SK-N-SH treated with all-trans-retinoic acid at 6 μM for 48 hours (cell line): ENCODE measurements around the gene MEOX1.

Source experiments
- ATAC-seq: fragments of 200-7000 bp; cut with Tn5 transposase; 3 replicates; pipeline ENCODE4 v1.9.1; 2020; ENCODE audit warnings: mild to moderate bottlenecking, moderate library complexity
- ARNTL ChIP-seq: fragments of 450-650 bp; formaldehyde crosslinking; IDR thresholded peaks from 2 replicates; pipeline ENCODE4 v1.5.0; 2020; ENCODE audit warnings: low read depth, mild to moderate bottlenecking, moderate library complexity, borderline replicate concordance
- BACH2 ChIP-seq: fragments of 250-450 bp; sonication (Bioruptor Pico); IDR thresholded peaks from 2 replicates; pipeline ENCODE4 v1.9.0; 2021; ENCODE audit warnings: mild to moderate bottlenecking, borderline replicate concordance
- CSDC2 ChIP-seq: fragments of 250-450 bp; sonication (Bioruptor Pico); IDR thresholded peaks from 2 replicates; pipeline ENCODE4 v1.5.0; 2020; ENCODE audit warnings: mild to moderate bottlenecking, moderate library complexity
- CSRNP3 ChIP-seq: fragments of 250-450 bp; sonication (Bioruptor Pico); IDR thresholded peaks from 2 replicates; pipeline ENCODE4 v1.5.1; 2021; ENCODE audit warnings: mild to moderate bottlenecking, moderate library complexity
- ESRRG ChIP-seq: fragments of 250-450 bp; sonication (Bioruptor Pico); IDR thresholded peaks from 2 replicates; pipeline ENCODE4 v1.6.1; 2021; ENCODE audit warnings: mild to moderate bottlenecking
- GLIS3 ChIP-seq: fragments of 250-450 bp; sonication (Bioruptor Pico); IDR thresholded peaks from 2 replicates; pipeline ENCODE4 v1.5.0; 2020; ENCODE audit warnings: mild to moderate bottlenecking, moderate library complexity
- ISL1 ChIP-seq: fragments of 250-450 bp; sonication (Bioruptor Pico); IDR thresholded peaks from 2 replicates; pipeline ENCODE4 v2.1.2; 2022; ENCODE audit warnings: mild to moderate bottlenecking, moderate library complexity
- OSR1 ChIP-seq: fragments of 250-450 bp; sonication (Bioruptor Pico); IDR thresholded peaks from 2 replicates; pipeline ENCODE4 v1.8.0; 2022; ENCODE audit warnings: moderate library complexity, mild to moderate bottlenecking, inconsistent platforms
- PPARA ChIP-seq: fragments of 250-450 bp; sonication (Bioruptor Pico); IDR thresholded peaks from 2 replicates; pipeline ENCODE4 v1.5.0; 2020; ENCODE audit warnings: mild to moderate bottlenecking, borderline replicate concordance
- RARB ChIP-seq: fragments of 250-450 bp; sonication (Bioruptor Pico); IDR thresholded peaks from 2 replicates; pipeline ENCODE4 v1.8.0; 2021; ENCODE audit warnings: mild to moderate bottlenecking, moderate library complexity
- TOX ChIP-seq: fragments of 250-450 bp; sonication (Bioruptor Pico); IDR thresholded peaks from 2 replicates; pipeline ENCODE4 v1.8.0; 2021; ENCODE audit warnings: mild to moderate bottlenecking, moderate library complexity, borderline replicate concordance
- TSHZ2 ChIP-seq: fragments of 250-450 bp; sonication (Bioruptor Pico); IDR thresholded peaks from 2 replicates; pipeline ENCODE4 v1.5.0; 2020; ENCODE audit warnings: mild to moderate bottlenecking, moderate library complexity
- ZFP3 ChIP-seq: fragments of 250-450 bp; sonication (Bioruptor Pico); IDR thresholded peaks from 2 replicates; pipeline ENCODE4 v1.5.0; 2020; ENCODE audit warnings: mild to moderate bottlenecking, moderate library complexity
- ZNF565 ChIP-seq: fragments of 450-650 bp; formaldehyde crosslinking; conservative IDR thresholded peaks from 2 replicates; pipeline ENCODE4 v1.5.0; 2020; ENCODE audit warnings: low read depth, mild to moderate bottlenecking, moderate library complexity
- ZNF70 ChIP-seq: fragments of 450-650 bp; formaldehyde crosslinking; IDR thresholded peaks from 2 replicates; pipeline ENCODE4 v1.5.0; 2020; ENCODE audit warnings: mild to moderate bottlenecking, moderate library complexity
- ZNF8 ChIP-seq: fragments of 450-650 bp; formaldehyde crosslinking; IDR thresholded peaks from 2 replicates; pipeline ENCODE4 v1.5.0; 2020; ENCODE audit warnings: mild to moderate bottlenecking, moderate library complexity
- TF ChIP-seq, protein P1 (sequence below): fragments of 250-450 bp; sonication (Bioruptor Pico); IDR thresholded peaks from 2 replicates; pipeline ENCODE4 v1.8.0; 2021; ENCODE audit warnings: low read depth, mild to moderate bottlenecking, moderate library complexity, borderline replicate concordance
- TF ChIP-seq, protein P2 (sequence below): fragments of 250-450 bp; sonication (Bioruptor Pico); IDR thresholded peaks from 2 replicates; pipeline ENCODE4 v1.5.1; 2020; ENCODE audit warnings: low read depth, mild to moderate bottlenecking, moderate library complexity
- TF ChIP-seq, protein P3 (sequence below): fragments of 250-450 bp; sonication (Bioruptor Pico); IDR thresholded peaks from 2 replicates; pipeline ENCODE4 v1.8.0; 2020; ENCODE audit warnings: mild to moderate bottlenecking, moderate library complexity, borderline replicate concordance

MEOX1 gene

DNA sequence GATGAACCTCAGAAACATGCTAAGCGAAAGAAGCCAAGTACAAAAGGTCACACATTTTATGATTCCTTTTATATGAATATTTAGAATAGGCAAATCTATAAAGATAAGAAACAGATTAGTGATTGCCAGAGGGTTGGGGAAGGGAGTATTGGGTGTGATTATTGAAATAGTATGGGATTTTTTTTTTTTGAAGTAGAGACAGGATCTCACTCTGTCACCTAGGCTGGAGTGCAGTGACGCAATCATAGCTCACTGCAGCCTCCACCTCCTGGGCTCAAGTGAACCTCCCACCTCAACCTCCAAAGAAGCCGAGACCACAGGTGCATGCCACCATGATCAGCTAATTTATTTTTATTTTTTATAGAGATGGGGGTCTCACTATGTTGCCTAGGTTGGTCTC, 35.7 kb downstream of the MEOX1 start:
- no peak for ATAC-seq
- TF ChIP-seq ISL1 (CRISPR knock-in tag) = no peak
- no peak for TF ChIP-seq TOX (CRISPR knock-in tag)
- TF ChIP-seq ZNF8 = no peak
- TF ChIP-seq ZFP3 = no peak
- no peak for TF ChIP-seq ESRRG
- no peak for TF ChIP-seq ARNTL (CRISPR knock-in tag)
- TF ChIP-seq, protein P1, sequence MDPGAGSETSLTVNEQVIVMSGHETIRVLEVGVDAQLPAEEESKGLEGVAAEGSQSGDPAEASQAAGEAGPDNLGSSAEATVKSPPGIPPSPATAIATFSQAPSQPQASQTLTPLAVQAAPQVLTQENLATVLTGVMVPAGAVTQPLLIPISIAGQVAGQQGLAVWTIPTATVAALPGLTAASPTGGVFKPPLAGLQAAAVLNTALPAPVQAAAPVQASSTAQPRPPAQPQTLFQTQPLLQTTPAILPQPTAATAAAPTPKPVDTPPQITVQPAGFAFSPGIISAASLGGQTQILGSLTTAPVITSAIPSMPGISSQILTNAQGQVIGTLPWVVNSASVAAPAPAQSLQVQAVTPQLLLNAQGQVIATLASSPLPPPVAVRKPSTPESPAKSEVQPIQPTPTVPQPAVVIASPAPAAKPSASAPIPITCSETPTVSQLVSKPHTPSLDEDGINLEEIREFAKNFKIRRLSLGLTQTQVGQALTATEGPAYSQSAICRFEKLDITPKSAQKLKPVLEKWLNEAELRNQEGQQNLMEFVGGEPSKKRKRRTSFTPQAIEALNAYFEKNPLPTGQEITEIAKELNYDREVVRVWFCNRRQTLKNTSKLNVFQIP (CRISPR knock-in tag) = no peak
- TF ChIP-seq OSR1 = no peak
- no peak for TF ChIP-seq BACH2 (CRISPR knock-in tag)
- no peak for TF ChIP-seq CSDC2 (CRISPR knock-in tag)
- TF ChIP-seq PPARA = no peak
- no peak for TF ChIP-seq ZNF565 (CRISPR knock-in tag)
- no peak for TF ChIP-seq CSRNP3 (CRISPR knock-in tag)
- TF ChIP-seq RARB (CRISPR knock-in tag) = no peak
- TF ChIP-seq, protein P2, sequence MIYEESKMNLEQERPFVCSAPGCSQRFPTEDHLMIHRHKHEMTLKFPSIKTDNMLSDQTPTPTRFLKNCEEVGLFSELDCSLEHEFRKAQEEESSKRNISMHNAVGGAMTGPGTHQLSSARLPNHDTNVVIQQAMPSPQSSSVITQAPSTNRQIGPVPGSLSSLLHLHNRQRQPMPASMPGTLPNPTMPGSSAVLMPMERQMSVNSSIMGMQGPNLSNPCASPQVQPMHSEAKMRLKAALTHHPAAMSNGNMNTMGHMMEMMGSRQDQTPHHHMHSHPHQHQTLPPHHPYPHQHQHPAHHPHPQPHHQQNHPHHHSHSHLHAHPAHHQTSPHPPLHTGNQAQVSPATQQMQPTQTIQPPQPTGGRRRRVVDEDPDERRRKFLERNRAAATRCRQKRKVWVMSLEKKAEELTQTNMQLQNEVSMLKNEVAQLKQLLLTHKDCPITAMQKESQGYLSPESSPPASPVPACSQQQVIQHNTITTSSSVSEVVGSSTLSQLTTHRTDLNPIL (CRISPR knock-in tag) = no peak
- TF ChIP-seq TSHZ2 (CRISPR knock-in tag) = no peak
- TF ChIP-seq GLIS3 (CRISPR knock-in tag) = no peak
- TF ChIP-seq, protein P3, sequence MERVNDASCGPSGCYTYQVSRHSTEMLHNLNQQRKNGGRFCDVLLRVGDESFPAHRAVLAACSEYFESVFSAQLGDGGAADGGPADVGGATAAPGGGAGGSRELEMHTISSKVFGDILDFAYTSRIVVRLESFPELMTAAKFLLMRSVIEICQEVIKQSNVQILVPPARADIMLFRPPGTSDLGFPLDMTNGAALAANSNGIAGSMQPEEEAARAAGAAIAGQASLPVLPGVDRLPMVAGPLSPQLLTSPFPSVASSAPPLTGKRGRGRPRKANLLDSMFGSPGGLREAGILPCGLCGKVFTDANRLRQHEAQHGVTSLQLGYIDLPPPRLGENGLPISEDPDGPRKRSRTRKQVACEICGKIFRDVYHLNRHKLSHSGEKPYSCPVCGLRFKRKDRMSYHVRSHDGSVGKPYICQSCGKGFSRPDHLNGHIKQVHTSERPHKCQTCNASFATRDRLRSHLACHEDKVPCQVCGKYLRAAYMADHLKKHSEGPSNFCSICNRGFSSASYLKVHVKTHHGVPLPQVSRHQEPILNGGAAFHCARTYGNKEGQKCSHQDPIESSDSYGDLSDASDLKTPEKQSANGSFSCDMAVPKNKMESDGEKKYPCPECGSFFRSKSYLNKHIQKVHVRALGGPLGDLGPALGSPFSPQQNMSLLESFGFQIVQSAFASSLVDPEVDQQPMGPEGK (CRISPR knock-in tag) = no peak
- TF ChIP-seq ZNF70 (CRISPR knock-in tag) = no peak

DNA sequence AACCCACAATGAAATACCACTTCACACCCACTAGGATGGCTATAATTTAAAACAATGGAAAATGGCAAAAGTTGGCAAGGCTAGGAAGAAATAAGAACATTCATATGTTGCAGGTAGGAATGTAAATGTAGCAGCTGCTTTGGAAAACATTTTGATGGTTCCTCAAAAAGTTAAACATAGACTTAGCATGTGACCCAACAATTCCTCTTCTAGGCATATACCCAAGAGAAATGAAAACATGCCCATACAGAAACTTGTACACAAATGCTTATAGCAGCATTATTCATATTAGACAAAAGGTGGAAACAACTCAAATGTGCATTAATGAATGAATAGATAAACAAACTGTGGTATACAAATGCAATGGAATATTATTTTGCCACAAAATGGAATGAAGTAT, 36.1 kb downstream of the MEOX1 start:
- TF ChIP-seq, protein P3 (CRISPR knock-in tag) = no peak
- no peak for TF ChIP-seq ARNTL (CRISPR knock-in tag)
- TF ChIP-seq TSHZ2 (CRISPR knock-in tag) = no peak
- no peak for ATAC-seq
